Measurements from ENCODE around the gene CRACDL. TPM values are rescaled to one million over a fixed set of nuclear protein-coding genes. Genes with fewer than 3 reads are reported as not detected.
A peak's percentile ranks its signal among the peaks of the same experiment; 100 is the strongest.

The CRACDL gene
- total and polyA plus RNA-seq, 2 of the 13 experiments (the other 11 are each of a cell fraction or from before 2014, with no cell fraction given) = 0.15 to 0.26 TPM

DNA sequence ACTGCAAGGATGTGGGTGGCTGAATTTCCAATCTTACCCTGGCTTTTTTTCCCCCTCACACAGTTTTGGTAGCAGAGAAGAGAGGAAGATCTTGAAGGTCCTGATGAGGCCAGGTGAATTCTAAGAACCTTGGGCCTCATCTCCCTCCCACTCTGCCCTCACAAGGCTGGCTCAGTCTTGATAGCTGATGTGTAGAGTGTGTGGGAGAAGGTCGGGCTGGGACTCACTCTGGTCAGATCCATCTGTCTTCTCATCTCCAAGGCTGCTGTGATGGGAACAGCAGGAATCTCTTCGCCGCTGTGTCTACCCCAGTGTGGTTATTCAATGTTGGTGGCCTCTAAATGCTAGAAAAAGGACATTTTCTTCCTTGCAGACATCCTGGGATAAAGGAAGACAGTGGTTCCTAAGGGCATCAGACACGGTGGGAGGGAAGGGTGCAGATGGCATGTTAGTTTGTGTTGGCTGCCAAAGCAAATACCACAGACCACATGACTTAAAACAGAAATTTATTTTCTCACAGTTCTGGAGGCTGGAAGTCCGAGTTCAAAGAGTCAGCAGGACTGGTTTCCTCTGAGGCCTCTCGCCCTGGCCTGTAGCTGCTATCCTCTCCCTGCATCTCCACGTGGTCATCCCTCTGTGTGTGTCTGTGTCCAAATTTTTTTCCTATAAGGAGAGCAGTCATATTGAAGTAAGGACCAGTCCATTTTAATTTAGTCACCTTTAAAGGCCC is 167.5 kb downstream of the CRACDL start (continued):
- 0 out of 2 replicates have a peak, but pooled peaks have one; percentile 47 for TF ChIP-seq MYPOP (CRISPR knock-in tag; IDR thresholded peaks at IDR 0.05)
- 0 out of 2 replicates have a peak, but pooled peaks have one; percentile 48 for TF ChIP-seq ZNF414 (CRISPR knock-in tag; IDR thresholded peaks at IDR 0.05)
- peak; percentile 12; the same call in 1 of the 2 replicates for TF ChIP-seq ERF (CRISPR knock-in tag; IDR thresholded peaks at IDR 0.05)
- peak; percentile 88; the same call in 1 of the 2 replicates for TF ChIP-seq FOXO4 (CRISPR knock-in tag; conservative IDR thresholded peaks at IDR 0.05)
- TF ChIP-seq YEATS2 (CRISPR knock-in tag; IDR thresholded peaks at IDR 0.05; ENCODE audit: borderline replicate concordance) = peak; percentile 61
- TF ChIP-seq RELA (CRISPR knock-in tag; IDR thresholded peaks at IDR 0.05) = no peak
- peak; percentile 24; the same call in 1 of the 2 replicates for TF ChIP-seq FOXA3 (CRISPR knock-in tag; IDR thresholded peaks at IDR 0.05)
- TF ChIP-seq PAXIP1 (CRISPR knock-in tag; conservative IDR thresholded peaks at IDR 0.05) = peak; percentile 38; the same call in 1 of the 2 replicates
- TF ChIP-seq, protein P1, sequence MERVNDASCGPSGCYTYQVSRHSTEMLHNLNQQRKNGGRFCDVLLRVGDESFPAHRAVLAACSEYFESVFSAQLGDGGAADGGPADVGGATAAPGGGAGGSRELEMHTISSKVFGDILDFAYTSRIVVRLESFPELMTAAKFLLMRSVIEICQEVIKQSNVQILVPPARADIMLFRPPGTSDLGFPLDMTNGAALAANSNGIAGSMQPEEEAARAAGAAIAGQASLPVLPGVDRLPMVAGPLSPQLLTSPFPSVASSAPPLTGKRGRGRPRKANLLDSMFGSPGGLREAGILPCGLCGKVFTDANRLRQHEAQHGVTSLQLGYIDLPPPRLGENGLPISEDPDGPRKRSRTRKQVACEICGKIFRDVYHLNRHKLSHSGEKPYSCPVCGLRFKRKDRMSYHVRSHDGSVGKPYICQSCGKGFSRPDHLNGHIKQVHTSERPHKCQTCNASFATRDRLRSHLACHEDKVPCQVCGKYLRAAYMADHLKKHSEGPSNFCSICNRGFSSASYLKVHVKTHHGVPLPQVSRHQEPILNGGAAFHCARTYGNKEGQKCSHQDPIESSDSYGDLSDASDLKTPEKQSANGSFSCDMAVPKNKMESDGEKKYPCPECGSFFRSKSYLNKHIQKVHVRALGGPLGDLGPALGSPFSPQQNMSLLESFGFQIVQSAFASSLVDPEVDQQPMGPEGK (CRISPR knock-in tag; IDR thresholded peaks at IDR 0.05) = peak; percentile 39
- no peak for TF ChIP-seq KMT2A (CRISPR knock-in tag; IDR thresholded peaks at IDR 0.05)
- TF ChIP-seq ZNF333 (CRISPR knock-in tag; IDR thresholded peaks at IDR 0.05; ENCODE audit: borderline replicate concordance) = 0 out of 2 replicates have a peak, but pooled peaks have one; percentile 47
- TF ChIP-seq MED1 (CRISPR knock-in tag; IDR thresholded peaks at IDR 0.05) = 0 out of 2 replicates have a peak, but pooled peaks have one; percentile 28
- TF ChIP-seq, protein P2, sequence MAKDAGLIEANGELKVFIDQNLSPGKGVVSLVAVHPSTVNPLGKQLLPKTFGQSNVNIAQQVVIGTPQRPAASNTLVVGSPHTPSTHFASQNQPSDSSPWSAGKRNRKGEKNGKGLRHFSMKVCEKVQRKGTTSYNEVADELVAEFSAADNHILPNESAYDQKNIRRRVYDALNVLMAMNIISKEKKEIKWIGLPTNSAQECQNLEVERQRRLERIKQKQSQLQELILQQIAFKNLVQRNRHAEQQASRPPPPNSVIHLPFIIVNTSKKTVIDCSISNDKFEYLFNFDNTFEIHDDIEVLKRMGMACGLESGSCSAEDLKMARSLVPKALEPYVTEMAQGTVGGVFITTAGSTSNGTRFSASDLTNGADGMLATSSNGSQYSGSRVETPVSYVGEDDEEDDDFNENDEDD (CRISPR knock-in tag; IDR thresholded peaks at IDR 0.05; ENCODE audit: borderline replicate concordance) = 0 out of 2 replicates have a peak, but pooled peaks have one; percentile 25
- TF ChIP-seq CREM (IDR thresholded peaks at IDR 0.05) = 0 out of 2 replicates have a peak, but pooled peaks have one; percentile 29
- TF ChIP-seq CREM (CRISPR knock-in tag; IDR thresholded peaks at IDR 0.05) = no peak
- peak; percentile 30; the same call in 1 of the 2 replicates for TF ChIP-seq MTF2 (CRISPR knock-in tag; IDR thresholded peaks at IDR 0.05; ENCODE audit: borderline replicate concordance)
- TF ChIP-seq GATAD1 (CRISPR knock-in tag; IDR thresholded peaks at IDR 0.05) = peak; percentile 22; the same call in 1 of the 2 replicates
- 0 out of 2 replicates have a peak, but pooled peaks have one; percentile 12 for TF ChIP-seq ZNF331 (CRISPR knock-in tag; IDR thresholded peaks at IDR 0.05)
- peak; percentile 55; the same call in 1 of the 2 replicates for TF ChIP-seq NCOA2 (CRISPR knock-in tag; IDR thresholded peaks at IDR 0.05)
